ENCODE measurements around the gene CLIC4.
"Not testable (repeated sequence)": the region's sequence is repeated elsewhere in the genome, so short reads cannot be mapped to it uniquely, and the experiment has no call there.

The CLIC4 gene

DNA sequence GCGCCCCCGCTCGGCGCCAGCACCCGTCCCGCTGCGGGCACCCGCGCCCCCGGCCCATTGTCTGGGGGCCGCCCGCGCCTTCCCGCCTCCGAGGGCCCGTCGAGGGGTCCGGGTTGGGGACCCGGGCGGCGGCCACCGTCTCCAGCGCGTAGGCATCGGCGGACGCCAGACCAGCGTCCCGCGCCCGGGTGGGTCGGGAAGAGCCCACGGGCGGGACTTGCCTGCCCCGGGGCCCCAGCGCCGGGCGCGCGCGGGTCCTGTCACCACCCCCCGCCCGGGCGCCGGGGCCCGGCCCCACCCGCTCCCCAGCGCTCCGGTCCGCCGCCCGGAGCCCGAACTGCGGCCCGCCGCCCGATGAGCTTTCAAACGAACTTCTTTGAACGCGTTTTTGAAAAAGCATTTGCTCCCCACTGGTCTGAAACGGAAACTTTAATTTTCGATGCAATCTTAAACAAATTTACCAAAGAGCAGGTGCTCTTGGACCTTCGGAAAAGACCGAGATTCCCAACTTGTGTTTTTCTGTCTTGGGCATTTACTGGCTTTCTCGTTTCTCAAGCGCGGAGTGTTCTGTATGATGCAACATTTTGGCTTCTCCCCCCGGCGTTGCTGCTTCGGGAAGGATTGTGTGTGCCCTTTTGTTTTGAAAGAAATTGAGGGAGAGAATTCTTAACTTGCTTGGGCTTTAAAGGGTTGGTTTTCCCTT lies 615 bp downstream of the CLIC4 start:
- DNase-seq (ENCODE audit: low read depth): peak; percentile 83

DNA sequence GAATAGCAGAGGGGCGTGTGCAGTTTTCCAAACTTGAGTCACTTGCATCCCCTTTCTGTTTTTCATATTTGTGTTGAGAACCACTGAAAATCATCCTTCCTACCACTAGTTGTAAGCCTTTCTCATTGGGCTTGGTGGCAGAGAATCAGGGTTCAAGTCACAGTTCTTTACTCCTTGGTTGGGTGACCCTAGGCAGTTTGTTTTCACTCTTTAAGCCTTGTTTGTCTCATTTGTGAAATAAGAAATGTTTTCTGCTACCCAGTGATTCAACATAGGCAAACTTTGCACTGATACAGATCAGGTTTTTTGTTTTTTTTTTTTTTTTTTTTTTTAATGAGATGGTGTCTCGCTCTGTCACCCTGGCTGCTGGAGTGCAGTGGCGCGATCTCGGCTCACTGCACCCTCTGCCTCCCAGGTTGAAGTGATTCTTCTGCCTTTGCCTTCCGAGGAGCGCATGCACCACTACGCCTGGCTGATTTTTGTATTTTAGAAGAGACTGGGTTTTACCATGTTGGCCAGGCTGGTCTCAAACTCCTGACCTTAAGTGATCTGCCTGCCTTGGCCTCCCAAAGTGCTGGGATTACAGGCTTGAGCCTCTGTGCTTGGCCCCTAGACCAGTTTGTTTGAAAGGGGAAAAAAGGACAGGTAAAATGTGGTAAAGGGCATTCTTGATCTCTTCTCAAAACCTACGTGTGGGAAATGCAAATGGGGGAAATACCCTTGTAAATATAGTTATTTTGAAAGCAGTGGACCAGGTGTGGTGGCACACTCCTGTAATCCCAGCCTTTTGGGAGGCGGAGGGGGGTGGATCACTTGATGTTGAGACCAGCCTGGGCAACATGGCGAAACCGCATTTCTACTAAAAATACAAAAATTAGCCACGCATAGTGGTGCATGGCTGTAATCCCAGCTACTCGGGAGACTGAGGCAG lies 3.2 kb downstream of the CLIC4 start:
- no peak for DNase-seq (ENCODE audit: low read depth)

DNA sequence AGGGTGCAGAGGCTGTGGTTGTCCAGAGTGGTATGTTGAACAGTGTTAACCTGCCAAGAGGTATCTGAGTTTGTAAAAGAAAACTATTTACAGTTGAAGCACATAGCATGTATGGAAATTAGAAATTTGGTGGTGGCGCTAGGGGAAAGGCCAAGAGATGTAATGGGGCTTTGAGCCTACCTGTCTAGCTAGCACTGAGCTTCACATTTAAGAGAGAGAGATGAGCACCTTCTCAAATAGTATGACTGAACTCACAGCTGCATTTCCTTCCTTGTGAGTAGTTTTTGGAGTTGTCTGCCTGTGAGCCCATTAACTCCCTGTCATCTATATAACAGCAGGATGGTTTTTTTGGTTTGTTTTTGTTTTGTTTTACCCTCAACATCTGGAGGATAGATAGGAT lies 4.0 kb downstream of the CLIC4 start:
- no peak for DNase-seq (ENCODE audit: low read depth)

- no peak for DNase-seq (ENCODE audit: low read depth)
Measured at GRCh38 chr1:24749886-24750285, 4.6 kb downstream of the CLIC4 start.

- DNase-seq (ENCODE audit: low read depth): no peak
Measured at GRCh38 chr1:24751833-24752232, 6.6 kb downstream of the CLIC4 start.

DNA sequence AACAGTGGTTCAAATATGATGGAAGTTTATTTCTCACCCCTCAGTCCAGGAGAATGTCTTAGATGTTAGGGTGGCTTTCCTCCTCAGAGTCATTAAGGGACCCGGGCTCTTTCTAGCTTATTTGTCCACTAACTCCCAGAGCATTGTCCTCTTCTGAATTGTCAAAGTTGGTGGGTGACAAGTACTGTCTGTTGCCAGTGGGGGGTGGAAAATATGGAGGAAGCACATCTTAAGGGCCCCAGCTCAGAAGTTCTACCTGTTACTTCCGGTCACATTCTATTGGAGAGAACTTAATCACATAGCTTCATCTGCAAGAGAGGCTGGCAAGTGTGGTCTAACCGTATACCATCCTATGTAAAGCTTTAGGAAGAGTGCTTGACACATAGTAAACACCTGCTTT lies 7.1 kb downstream of the CLIC4 start:
- no peak for DNase-seq (ENCODE audit: low read depth)

GRCh38 chr1:24754229-24754628 lies 9.0 kb downstream of the CLIC4 start:
- no peak for DNase-seq (ENCODE audit: low read depth)

DNA sequence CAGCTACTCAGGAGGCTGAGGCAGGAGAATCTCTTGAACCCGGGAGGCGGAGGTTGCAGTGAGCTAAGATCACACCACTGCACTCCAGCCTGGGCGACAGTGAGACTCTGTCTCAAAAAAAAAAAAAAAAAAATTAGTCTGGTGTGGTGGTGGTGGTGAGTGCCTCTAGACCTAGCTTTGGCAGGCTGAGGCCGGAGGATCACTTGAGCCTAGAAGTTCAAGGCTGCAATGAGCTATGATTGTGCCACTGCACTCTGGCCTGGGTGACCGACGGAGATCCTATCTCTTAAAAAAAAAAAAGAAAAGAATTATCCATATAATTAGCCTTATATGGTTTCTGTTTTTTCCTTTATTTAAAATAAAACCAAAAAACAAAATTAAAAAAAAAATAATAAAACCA lies 10.1 kb downstream of the CLIC4 start:
- DNase-seq (ENCODE audit: low read depth): not testable (repeated sequence)

- DNase-seq (ENCODE audit: low read depth): no peak
Measured at GRCh38 chr1:24756395-24756794, 11.1 kb downstream of the CLIC4 start.

DNA sequence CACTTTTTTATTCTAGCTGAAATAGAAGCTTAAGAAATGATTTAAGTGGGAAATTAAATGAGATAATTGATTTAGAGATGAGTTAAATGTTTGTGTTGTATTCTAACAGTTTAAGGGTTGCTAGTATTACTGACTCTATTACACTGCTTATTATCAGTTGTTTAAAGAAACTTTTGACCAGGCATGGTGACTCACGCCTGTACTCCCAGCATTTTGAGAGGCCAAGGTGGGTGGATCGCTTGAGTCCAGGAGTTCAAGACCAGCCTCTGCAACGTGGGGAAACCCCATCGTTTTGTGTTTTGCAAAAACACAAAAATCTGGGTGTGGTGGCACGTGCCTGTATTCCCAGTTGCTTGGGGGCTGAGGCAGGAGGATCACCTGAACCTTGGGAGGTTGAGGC lies 14.2 kb downstream of the CLIC4 start:
- DNase-seq (ENCODE audit: low read depth): peak; percentile 50

- no peak for DNase-seq (ENCODE audit: low read depth)
Measured at GRCh38 chr1:24761582-24761981, 16.3 kb downstream of the CLIC4 start.

DNA sequence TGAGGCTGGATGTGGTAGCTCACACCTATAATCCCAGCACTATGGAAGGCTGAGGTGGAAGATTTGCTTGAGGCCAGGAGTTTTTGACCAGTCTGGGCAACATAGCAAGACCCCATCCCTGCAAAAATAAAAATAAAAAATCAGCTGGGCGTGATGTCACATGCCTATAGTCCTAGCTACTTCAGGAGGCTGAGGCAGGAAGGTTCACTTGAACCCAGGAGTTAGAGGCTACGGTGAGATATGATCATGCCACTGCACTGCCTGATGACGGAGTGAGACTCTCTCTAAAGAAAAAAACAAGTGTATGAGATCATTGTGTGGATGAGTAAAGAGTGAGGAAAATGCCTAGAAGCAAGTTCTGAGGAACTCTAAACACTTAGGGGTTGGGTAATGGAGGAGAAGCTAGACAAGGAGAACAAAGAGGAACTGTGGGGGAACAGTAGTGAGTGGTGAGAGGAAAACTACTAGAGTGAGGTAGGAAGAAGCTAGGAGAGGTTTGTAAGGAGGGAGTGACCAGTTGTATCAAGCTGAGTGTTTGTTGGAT lies 17.0 kb downstream of the CLIC4 start:
- peak; percentile 80 for DNase-seq (ENCODE audit: low read depth)

DNA sequence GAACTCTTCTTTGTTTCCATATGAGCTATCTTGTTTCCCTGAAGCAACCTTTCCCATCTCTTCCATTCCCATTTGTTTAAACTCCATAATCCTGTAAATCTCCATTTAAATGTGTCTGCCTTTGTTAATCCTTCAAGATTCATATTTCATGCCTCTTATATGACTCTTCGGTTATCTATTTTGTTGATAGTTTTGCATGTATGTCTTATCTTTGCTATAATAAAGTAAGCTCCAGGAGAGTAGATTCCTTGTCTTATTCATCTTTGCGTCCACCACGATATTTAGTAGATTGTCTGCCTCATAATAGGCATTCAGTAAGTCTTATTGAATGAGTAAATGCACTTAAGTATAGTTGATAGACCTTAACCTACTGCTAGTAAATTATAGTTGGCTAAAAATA lies 18.4 kb downstream of the CLIC4 start:
- DNase-seq (ENCODE audit: low read depth): peak; percentile 76

DNA sequence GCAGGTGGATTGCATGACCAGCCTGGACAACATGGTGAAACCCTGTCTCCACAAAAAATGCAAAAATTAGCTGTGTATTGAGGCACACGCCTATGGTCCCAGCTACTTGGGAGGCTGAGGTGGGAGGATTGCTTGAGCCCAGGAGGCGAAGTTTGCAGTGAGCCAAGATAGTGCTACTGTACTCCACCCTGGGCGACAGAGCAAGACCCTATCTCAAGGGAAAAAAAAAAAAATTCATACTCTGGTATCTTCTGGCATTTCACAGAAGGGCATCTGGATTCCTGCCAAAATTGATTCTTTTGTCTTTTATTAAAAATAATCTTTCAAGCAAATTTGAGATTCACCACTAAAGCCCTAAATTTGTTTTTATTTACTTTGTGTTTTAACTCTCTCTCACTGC lies 19.2 kb downstream of the CLIC4 start:
- no peak for DNase-seq (ENCODE audit: low read depth)

- DNase-seq (ENCODE audit: low read depth): no peak
Measured at GRCh38 chr1:24764848-24765247, 19.6 kb downstream of the CLIC4 start.

- DNase-seq (ENCODE audit: low read depth): peak; percentile 80
Measured at GRCh38 chr1:24765308-24765988, 20.2 kb downstream of the CLIC4 start.

DNA sequence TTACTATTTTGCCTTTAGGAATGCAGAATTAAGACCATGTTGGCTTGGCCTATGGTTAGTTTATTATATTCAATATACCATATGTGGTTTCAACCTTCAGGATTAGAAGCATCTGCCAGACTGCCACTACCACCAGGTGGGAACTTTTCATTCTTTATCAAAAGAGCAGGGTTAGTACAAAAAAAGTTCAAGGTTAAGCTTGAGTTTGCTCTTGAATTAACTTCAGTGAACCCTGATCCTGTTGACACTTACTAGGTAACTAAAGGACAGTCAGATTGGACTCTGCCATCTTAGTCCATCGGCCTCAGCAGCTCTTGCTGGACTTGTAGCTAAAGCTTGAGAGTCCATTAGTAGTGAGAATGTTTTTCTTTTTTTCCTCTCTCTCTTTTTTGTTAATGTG lies 22.1 kb downstream of the CLIC4 start:
- DNase-seq (ENCODE audit: low read depth): no peak

DNA sequence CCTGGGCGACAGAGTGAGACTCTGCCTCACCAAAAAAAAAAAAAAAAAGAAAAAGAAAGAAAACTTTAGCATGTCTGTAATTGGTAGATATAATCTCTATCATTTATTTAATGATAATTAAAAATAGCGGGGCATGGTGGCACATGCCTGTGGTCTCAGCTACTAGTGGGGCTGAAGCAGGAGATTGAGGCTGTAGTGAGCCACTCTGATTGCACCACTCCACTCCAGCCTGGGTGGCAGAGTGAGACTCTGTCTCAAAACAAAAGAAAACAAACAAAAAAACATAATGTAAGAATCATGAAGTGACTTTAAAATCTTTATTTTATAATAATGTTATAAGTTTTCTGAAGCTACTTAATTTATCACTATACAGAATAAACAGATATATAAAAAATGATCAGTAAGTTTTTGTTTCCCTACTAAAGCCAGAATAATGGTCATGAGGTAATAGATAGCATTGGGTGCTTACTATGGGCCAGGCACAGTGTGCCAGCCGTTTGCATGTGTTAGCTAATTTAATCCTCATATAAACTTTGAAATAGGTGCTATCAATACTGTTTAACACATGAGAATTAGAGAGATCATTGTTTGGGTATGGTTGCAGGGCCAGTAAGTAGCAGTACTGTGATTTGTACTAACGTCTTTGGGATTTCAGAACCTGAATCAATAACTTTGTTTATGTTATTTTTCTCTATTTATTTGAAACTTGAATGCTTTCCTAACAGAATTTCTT lies 23.8 kb downstream of the CLIC4 start:
- peak; percentile 42 for DNase-seq (ENCODE audit: low read depth)

DNA sequence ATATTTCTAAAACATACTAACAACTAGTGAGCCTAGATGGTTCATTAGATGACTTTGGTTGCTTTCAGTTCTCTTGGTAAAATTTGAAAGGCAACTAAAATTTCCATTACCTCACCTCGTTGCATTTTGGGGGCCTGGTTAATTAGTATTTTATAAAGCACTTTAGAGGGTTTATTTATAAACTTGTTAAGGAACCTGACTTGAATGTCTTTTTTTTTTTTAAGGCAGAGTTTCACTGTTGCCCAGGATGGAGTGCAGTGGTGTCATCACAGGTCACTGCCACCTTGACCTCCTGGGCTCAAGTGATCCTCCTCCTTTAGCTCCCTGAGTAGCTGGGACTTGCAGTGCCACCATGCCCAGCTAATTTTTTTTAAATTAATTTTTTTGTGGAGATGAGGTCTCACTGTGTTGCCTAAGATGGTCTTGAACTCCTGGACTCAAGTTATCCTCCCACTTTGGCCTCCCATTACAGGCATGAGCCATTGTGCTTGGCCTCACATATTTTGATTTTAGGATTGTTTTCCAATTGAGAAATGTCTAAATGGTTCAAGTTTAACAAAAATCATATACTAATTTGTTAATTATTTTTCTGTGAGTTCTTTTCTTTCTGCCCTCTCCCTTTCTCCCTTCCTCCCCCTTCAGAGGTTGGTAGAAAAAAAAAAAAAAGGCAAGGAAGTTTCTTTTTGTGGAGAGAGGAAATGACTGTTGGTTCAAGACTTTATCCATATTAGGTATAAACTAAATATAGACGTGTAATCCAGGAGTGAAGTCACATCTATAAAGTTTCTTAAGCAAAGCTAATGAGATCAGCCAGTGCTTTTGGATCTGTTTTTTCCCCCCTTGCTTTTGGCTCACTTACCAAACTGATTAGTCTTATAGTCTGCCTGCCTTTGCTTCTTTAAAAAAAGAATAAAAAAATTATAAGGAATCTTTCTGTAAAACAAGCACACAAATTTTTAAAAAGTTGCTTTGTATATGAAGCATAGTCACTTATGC lies 24.7 kb downstream of the CLIC4 start:
- peak; percentile 96 for DNase-seq (ENCODE audit: low read depth)

DNA sequence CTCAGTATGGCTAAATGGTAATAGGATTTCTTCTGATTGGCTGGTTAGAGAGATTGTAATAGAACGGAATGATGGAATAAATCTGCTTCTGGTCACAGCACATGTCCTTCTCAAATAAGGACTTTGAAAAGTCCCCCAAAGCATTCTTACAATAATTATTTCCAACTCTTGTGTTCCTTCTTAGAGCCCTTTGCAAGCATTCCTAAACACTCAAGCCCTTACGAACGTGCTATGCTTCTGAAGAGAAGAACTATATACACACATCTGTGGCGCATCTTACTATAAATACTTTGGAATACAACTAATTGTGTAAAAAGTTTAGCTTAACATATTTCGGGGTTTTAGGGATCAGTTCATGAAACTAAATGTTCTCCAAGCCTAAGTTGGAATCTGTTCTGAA lies 25.6 kb downstream of the CLIC4 start:
- peak; percentile 31 for DNase-seq (ENCODE audit: low read depth)

DNA sequence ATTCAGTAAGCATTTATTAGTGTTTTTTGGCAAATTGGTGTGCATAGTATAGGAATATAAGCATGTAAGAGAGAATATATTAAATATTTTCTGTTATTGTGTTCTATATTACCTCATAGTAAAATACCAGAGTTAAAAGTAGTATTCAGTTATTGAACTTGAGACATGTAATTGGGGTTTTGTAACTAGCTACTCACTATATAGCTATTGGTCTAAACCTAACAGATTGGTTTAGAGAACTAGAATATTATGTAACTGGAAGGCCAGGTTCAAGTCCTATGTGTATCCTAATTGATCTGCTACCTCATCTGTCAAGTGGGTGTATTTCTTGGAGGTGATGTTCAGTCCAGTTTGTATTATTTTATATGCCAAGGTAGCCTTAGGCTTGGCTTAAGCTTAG lies 26.3 kb downstream of the CLIC4 start:
- no peak for DNase-seq (ENCODE audit: low read depth)

All from amniotic epithelial cell (primary cell).